NOMO-1 (cell line): ENCODE results near the gene TNKS1BP1.

Experiments used
- DNase-seq, 2 experiments: peaks; one replicate each; lab custom pipeline; 2025; ENCODE audit not compliant: unreplicated experiment in 2 of 2; lab: John Stamatoyannopoulos, UW

Gene TNKS1BP1

DNA sequence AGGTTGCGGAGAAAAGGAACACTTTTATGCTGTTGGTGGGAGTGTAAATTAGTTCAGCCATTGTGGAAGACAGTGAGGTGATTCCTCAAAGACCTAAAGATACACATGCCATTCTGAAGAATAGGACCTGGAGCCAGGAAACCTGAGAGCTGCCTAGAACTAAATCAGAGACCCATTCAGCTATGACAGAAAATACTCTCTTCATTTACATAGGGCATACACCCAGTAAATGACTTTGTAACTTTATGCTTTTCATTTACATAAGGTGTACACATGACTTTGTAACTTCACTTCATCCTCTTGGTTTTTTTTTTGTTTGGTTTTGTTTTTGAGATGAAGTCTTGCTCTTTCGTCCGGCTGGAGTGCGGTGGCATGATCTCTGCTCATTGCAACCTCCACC, 62.6 kb downstream of the TNKS1BP1 start:
- no peak for DNase-seq

DNA sequence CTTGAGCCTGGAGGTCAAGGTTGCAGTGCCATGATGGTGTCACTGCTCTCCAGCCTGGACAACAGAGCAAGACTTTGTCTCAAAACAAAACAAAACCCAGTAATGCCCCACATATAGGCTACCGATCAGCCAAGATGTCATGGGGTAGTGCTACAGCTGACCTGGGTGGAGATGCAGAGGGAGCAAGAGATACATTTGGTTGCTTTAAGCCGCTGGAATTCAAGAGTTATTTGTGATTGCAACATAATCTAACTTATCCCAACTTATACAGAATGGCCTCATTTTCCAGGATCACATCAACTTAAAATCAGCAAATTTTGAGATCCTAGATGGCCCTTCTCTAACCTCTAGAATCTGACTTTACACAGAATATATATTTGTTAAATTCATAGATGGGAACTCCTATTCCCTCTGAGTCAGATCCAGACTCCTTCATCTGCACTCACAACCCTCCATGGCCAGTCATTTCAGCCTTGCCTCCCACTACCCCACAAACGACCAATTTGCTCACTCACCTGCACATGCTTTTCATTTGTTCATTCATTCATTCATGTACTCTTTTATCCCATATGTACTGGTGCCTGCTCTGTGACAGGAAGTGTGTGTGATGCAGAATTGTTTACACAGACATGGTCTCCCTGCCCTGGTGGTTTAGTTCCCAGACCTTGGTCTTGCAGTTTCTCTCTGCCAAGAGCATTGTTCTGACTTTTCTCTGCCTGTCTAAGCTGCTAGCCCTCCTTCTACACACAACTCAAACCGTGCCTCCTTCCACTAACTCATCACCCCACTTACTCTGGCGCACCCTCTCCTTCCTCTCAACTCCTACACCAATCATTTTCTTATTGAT, 63.6 kb downstream of the TNKS1BP1 start:
- no peak for DNase-seq

DNA sequence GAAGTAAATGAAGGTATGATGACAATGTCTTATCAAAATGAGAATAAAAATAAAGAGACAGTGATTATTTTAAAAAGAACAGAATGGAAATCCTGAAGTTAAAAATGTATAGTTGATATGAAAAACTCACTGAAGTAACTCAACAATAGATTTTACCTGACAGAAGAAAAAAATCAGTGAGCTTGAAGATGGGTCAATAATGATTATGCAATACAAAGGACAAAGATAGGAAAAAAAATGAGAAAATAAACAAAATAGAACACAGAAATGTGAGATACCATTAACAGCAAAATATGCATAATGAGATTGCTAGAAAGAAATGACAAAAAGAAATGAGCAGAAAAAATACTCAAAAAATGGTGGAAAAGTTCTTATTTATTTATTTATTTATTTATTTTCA, 68.6 kb downstream of the TNKS1BP1 start:
- no peak for DNase-seq

DNA sequence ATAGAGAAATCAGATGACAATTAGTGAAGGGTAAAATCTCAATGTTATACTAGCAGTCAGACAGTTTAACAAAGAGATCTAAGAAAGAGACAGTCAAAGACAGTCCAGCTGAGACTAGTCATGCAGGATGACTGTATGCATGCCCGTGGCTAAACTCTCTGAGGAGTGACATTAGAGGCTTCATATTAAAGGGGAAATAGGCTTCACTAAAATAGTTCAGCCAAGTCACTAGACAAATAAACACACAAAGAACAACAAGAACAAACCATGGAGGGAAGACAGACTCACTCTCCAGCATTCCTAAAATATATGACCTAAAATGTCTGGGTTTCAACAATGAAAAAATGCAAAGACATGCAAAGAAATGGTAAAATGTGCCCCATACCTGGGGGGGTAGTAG, 69.1 kb downstream of the TNKS1BP1 start:
- DNase-seq = no peak

DNA sequence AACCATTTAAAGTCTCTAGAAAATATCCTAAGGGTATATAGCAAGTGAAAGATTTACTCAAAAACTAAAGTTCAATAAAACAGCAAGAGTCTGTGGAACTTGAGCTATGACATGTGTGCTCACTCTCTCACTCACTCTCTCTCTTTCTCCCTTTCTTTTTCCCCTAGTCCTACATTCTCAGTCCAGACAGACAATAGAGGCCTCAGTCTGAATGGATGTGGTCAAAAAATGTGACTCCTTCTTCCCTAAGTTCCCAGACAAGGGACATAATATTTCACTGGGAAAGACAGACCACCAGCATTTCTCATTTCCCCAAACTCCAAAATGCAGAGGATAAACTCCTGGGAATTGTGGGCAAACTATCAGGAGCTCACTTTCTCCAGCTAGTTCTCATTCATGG, 70.1 kb downstream of the TNKS1BP1 start:
- DNase-seq = no peak

DNA sequence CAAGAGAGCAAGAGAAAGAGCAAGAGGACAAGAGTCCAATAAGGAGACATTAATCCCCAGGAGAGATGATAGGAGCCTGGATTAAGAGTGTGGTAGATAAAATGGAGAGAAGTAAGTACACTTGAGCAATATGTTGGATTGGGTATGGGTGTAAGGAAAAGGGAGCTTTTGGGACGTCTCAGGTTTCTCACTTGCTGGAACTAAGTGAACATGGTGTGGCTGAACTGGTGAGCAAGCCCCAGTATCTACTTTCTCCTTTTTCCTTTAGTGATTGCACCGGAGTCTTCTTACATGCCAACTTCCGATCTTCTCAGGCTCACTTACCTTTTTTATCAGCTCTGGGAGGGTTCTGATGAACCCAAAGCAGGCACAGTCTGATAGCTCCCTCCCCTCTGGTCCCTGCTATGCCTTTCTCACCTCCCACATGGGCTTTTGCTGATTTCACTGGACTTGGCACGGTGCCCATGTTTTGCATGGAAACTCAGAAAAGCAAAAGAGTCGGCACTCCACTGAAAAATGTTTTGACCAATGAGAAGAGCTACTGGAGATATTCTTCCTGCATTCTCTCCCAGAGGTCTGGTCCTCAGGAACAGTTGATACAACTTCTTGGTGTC, 73.2 kb downstream of the TNKS1BP1 start:
- no peak for DNase-seq

DNA sequence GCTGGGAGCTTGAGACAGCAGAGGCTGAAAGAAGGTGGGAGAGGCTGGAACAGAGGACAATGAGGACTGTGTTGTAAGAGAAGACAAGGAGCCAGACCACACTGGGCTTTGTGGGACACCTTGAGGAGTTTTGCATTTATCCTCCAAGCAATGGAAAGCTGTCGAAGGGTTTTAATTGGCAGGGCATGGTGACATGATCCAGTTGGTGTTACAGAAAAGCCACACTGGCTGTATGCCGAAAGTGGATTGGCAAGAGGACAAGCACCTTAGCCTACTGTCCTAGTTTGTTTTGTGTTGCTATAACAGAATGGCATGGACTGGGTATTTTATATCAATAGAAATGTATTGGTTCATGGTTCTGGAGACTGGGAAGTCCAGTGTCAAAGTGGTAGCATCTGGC, 73.7 kb downstream of the TNKS1BP1 start:
- no peak for DNase-seq
